Parathyroid adenoma (tissue), 2 donors: ENCODE results near the gene VCP.

Source experiments
- H2AFZ ChIP-seq: fragments of 300-600 bp; sonication (generic); one replicate; pipeline ENCODE4 v1.7.0; 2017; ENCODE audit warnings: antibody characterized with exemption, mild to moderate bottlenecking
- H3K27ac ChIP-seq: fragments of 300-600 bp; sonication (generic); one replicate; pipeline ENCODE4 v1.7.0; 2017
- H3K27me3 ChIP-seq: fragments of 300-600 bp; sonication (generic); one replicate; pipeline ENCODE4 v1.7.0; 2017; ENCODE audit warnings: low read length; ENCODE audit not compliant: control insufficient read depth, insufficient read depth
- H3K36me3 ChIP-seq: fragments of 300-600 bp; sonication (generic); one replicate; pipeline ENCODE4 v1.7.0; 2017; ENCODE audit warnings: low read length; ENCODE audit not compliant: control insufficient read depth, insufficient read depth
- H3K4me1 ChIP-seq: fragments of 300-600 bp; sonication (generic); one replicate; pipeline ENCODE4 v1.7.0; 2017; ENCODE audit warnings: control low read depth
- H3K4me2 ChIP-seq: fragments of 300-600 bp; sonication (generic); one replicate; pipeline ENCODE4 v1.7.0; 2017; ENCODE audit warnings: low read length
- H3K4me3 ChIP-seq: fragments of 300-600 bp; sonication (generic); one replicate; pipeline ENCODE4 v1.7.0; 2017; ENCODE audit warnings: low read depth, low read length
- H3K79me2 ChIP-seq: fragments of 300-600 bp; sonication (generic); one replicate; pipeline ENCODE4 v1.7.0; 2017; ENCODE audit warnings: control low read depth
- H3K9ac ChIP-seq: fragments of 300-600 bp; sonication (generic); one replicate; pipeline ENCODE4 v1.7.0; 2017; ENCODE audit warnings: mild to moderate bottlenecking
- H3K9me3 ChIP-seq: fragments of 300-600 bp; sonication (generic); one replicate; pipeline ENCODE4 v1.7.0; 2017; ENCODE audit warnings: low read length; ENCODE audit not compliant: control insufficient read depth
- CTCF ChIP-seq: fragments of 300-600 bp; sonication (generic); IDR thresholded peaks from one replicate; pipeline ENCODE4 v1.7.0; 2017; ENCODE audit warnings: antibody characterized with exemption, mild to moderate bottlenecking
- donor health status: primary hyperparathyroidism.

The VCP gene

GRCh38 chr9:35033101-35033500 is 39.3 kb downstream of the VCP start:
- Histone ChIP-seq H3K4me2 (no peak overlapping the region), H3K27me3 (no peaks in the 10 kb centered on the region), H3K36me3 (no peaks in the 10 kb centered on the region), H3K9ac (no peak overlapping the region), H3K27ac (no peak overlapping the region), H3K4me3 (no peak overlapping the region), H3K9me3 (no peaks in the 10 kb centered on the region), H3K4me1 (peaks cover 2% of the 10 kb centered on the region), H2AFZ (no peak overlapping the region), H3K79me2 (no peaks in the 10 kb centered on the region)
- no peak for TF ChIP-seq CTCF

- Histone ChIP-seq H3K9me3 (no peaks in the 10 kb centered on the region), H3K9ac (no peak overlapping the region), H2AFZ (no peak overlapping the region), H3K4me2 (no peak overlapping the region), H3K27ac (no peak overlapping the region), H3K79me2 (no peaks in the 10 kb centered on the region), H3K4me1 (peaks cover 8% of the 10 kb centered on the region), H3K4me3 (no peak overlapping the region), H3K36me3 (no peaks in the 10 kb centered on the region), H3K27me3 (no peaks in the 10 kb centered on the region)
- no peak for TF ChIP-seq CTCF
These were observed 42.6 kb downstream of the VCP start for GRCh38 chr9:35029852-35030251.

- no peak for TF ChIP-seq CTCF
- no peak overlapping the region for H3K27ac ChIP-seq
- no peak overlapping the region for H3K9ac ChIP-seq
- H3K36me3 ChIP-seq = no peaks in the 10 kb centered on the region
- no peaks in the 10 kb centered on the region for H3K27me3 ChIP-seq
- no peaks in the 10 kb centered on the region for H3K9me3 ChIP-seq
- no peaks in the 10 kb centered on the region for H3K79me2 ChIP-seq
- H3K4me1 ChIP-seq = peaks cover 8% of the 10 kb centered on the region
- no peak overlapping the region for H2AFZ ChIP-seq
- H3K4me2 ChIP-seq = no peak overlapping the region
- no peak overlapping the region for H3K4me3 ChIP-seq
These were observed 43.2 kb downstream of the VCP start for GRCh38 chr9:35029241-35029640.

GRCh38 chr9:35028341-35028740 is 44.1 kb downstream of the VCP start:
- H3K4me1 ChIP-seq = peaks cover 8% of the 10 kb centered on the region
- no peaks in the 10 kb centered on the region for H3K36me3 ChIP-seq
- no peaks in the 10 kb centered on the region for H3K9me3 ChIP-seq
- no peak overlapping the region for H3K27ac ChIP-seq
- TF ChIP-seq CTCF = no peak
- no peaks in the 10 kb centered on the region for H3K79me2 ChIP-seq
- no peak overlapping the region for H3K4me3 ChIP-seq
- H3K27me3 ChIP-seq = no peaks in the 10 kb centered on the region
- no peak overlapping the region for H3K9ac ChIP-seq
- no peak overlapping the region for H3K4me2 ChIP-seq
- H2AFZ ChIP-seq = no peak overlapping the region

GRCh38 chr9:35027860-35028259 is 44.6 kb downstream of the VCP start:
- Histone ChIP-seq H3K4me3 (no peak overlapping the region), H3K4me1 (peaks cover 8% of the 10 kb centered on the region), H2AFZ (no peak overlapping the region), H3K4me2 (no peak overlapping the region), H3K36me3 (no peaks in the 10 kb centered on the region), H3K79me2 (no peaks in the 10 kb centered on the region), H3K27me3 (no peaks in the 10 kb centered on the region), H3K9me3 (no peaks in the 10 kb centered on the region), H3K27ac (no peak overlapping the region), H3K9ac (no peak overlapping the region)
- TF ChIP-seq CTCF = no peak
